ENCODE measurements around the gene C2CD3. TPM values are rescaled to one million over a fixed set of nuclear protein-coding genes. Genes with fewer than 3 reads are reported as not detected.

C2CD3 gene
- total RNA-seq, 1 experiment from 2014 or later, result 22.0 TPM

DNA sequence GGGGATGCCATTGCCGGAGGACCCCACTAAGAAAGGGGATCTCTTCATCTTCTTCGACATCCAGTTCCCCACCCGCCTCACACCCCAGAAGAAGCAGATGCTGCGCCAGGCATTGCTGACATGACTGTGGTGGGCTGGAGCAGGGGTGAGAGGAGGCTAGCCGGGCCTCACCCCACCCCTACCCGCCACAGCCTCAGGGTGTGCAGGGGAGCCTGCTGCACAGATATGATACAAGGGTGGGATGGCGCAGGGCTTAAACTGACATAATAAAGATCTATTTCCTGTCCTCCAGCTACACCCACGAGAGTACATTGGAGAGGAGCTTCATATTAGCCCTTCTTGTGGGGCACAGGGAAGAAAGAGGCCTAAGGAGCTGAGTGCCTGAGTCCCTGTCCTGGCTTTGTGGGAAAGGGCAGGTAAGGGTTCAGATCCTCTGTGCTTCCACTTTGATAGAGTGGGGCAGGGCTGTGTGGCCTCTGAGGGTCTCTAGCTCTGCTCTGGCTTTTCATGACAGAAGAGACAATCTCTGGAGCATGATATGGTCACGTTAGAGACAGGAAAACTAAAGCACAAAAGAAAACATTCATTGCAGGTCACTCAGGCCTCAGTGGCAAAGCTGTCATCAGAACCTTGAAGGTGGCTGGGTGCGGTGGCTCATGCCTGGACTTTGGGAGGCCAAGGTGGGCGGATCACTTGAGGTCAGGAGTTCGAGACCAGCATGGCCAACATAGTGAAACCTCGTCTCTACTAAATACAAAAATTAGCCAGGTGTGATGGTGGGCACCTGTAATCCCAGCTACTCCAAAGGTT, 200.6 kb downstream of the C2CD3 start:
- no peak overlapping the region for H3K4me3 Mint-ChIP-seq
- H3K27me3 Mint-ChIP-seq (ENCODE audit: low read depth), result peaks cover 2% of the 10 kb centered on the region
- H3K79me1 ChIP-seq (ENCODE audit: insufficient read depth, low read depth, low read length, poor library complexity, severe bottlenecking), result no peaks in the 10 kb centered on the region
- no peak overlapping the region for H3T11ph ChIP-seq (ENCODE audit: low read length)
- no peak overlapping the region for H3K4me2 ChIP-seq (ENCODE audit: insufficient read depth, insufficient read length, low read length)
- H2BK15ac ChIP-seq (ENCODE audit: low read depth, low read length), result no peak overlapping the region
- no peak overlapping the region for H3K23ac ChIP-seq (ENCODE audit: insufficient read length, low read depth, low read length)
- H3K9me3 ChIP-seq (ENCODE audit: control insufficient read depth, low read depth, low read length), result no peaks in the 10 kb centered on the region
- WGBS (ENCODE audit: extremely low coverage, insufficient read length, low lambda C conversion rate), result no CpG with 5 or more reads among the region's 13 CpGs
- DNase-seq, result no peak
- H4K20me1 ChIP-seq (ENCODE audit: control insufficient read depth, insufficient read depth, insufficient read length), result no peaks in the 10 kb centered on the region
- H2BK20ac ChIP-seq (ENCODE audit: low read depth, low read length, poor library complexity, severe bottlenecking), result no peak overlapping the region
- no peak overlapping the region for H4K8ac ChIP-seq (replicated peaks; ENCODE audit: insufficient read length, low read depth, low read length)
- H3K23me2 ChIP-seq (ENCODE audit: insufficient read length, low read depth, low read length, poor library complexity, severe bottlenecking), result no peaks in the 10 kb centered on the region
- peaks cover 0 to 6% of the 10 kb centered on the region in 2 experiments; a peak in 2 of 4 replicates for H3K4me1 Mint-ChIP-seq
- no peak overlapping the region for H3K18ac ChIP-seq (ENCODE audit: insufficient read length, low read depth, low read length)
- H3K14ac ChIP-seq (ENCODE audit: insufficient read depth, low read length), result no peak overlapping the region
- no peak overlapping the region for H3K56ac ChIP-seq (ENCODE audit: insufficient read length, low read depth, low read length)
- TF ChIP-seq, protein P1, sequence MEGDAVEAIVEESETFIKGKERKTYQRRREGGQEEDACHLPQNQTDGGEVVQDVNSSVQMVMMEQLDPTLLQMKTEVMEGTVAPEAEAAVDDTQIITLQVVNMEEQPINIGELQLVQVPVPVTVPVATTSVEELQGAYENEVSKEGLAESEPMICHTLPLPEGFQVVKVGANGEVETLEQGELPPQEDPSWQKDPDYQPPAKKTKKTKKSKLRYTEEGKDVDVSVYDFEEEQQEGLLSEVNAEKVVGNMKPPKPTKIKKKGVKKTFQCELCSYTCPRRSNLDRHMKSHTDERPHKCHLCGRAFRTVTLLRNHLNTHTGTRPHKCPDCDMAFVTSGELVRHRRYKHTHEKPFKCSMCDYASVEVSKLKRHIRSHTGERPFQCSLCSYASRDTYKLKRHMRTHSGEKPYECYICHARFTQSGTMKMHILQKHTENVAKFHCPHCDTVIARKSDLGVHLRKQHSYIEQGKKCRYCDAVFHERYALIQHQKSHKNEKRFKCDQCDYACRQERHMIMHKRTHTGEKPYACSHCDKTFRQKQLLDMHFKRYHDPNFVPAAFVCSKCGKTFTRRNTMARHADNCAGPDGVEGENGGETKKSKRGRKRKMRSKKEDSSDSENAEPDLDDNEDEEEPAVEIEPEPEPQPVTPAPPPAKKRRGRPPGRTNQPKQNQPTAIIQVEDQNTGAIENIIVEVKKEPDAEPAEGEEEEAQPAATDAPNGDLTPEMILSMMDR (conservative IDR thresholded peaks at IDR 0.05), result no peak
- H4K5ac ChIP-seq (ENCODE audit: insufficient read length, low read depth, low read length), result no peak overlapping the region
- no peak overlapping the region for H3K4ac ChIP-seq (ENCODE audit: low read depth, low read length)
- H3K9ac ChIP-seq (ENCODE audit: extremely low read depth, insufficient read length, low read length), result no peak overlapping the region
- H2BK12ac ChIP-seq (ENCODE audit: insufficient read length, low read depth, low read length), result no peak overlapping the region
- no peak overlapping the region for H2BK120ac ChIP-seq (ENCODE audit: low read depth, low read length, poor library complexity, severe bottlenecking)
- no peaks in the 10 kb centered on the region for H3K9me3 Mint-ChIP-seq
- H3K4me1 ChIP-seq (ENCODE audit: insufficient read depth, low read length), result no peaks in the 10 kb centered on the region
- H3K27ac ChIP-seq (ENCODE audit: insufficient read length, low read depth, low read length), result no peak overlapping the region
- H2BK5ac ChIP-seq (ENCODE audit: insufficient read length, low read length), result no peak overlapping the region
- no peak overlapping the region for H2AK5ac ChIP-seq (ENCODE audit: insufficient read length, low read length)
- peaks cover 11 to 16% (median 14%) of the 10 kb centered on the region in 3 experiments; a peak in 6 of 7 replicates for H3K36me3 Mint-ChIP-seq (ENCODE audit: insufficient read depth in 1 of 3, low read depth in 3 of 3)
- H3K27ac Mint-ChIP-seq, result no peak overlapping the region
- H3K79me2 ChIP-seq (ENCODE audit: insufficient read depth, low read length), result no peaks in the 10 kb centered on the region
- no peaks in the 10 kb centered on the region for H3K27me3 ChIP-seq (ENCODE audit: insufficient read depth, low read length)
- H2AFZ ChIP-seq (ENCODE audit: low read length), result no peak overlapping the region
- H4K91ac ChIP-seq (ENCODE audit: insufficient read length, low read depth, low read length), result no peak overlapping the region

Data from H9 (cell line).